Measurements from ENCODE around the gene GHDC. TPM values are rescaled to one million over a fixed set of nuclear protein-coding genes. Genes with fewer than 3 reads are reported as not detected.

The GHDC gene
- total and polyA plus RNA-seq, 2 of the 13 experiments (the other 11 are each of a cell fraction or from before 2014, with no cell fraction given): 15.4 to 22.5 TPM

GRCh38 chr17:42179911-42180410 is 14.3 kb downstream of the GHDC start (continued):
- TF ChIP-seq GMEB1 (CRISPR knock-in tag; IDR thresholded peaks at IDR 0.05; ENCODE audit: borderline replicate concordance): no peak
- 0 out of 2 replicates have a peak, but pooled peaks have one; percentile 10 for TF ChIP-seq STAG1 (CRISPR knock-in tag; IDR thresholded peaks at IDR 0.05)
- peak; percentile 88; the same call in 1 of the 2 replicates for TF ChIP-seq RFXANK (CRISPR knock-in tag; IDR thresholded peaks at IDR 0.05)
- no peak for TF ChIP-seq JUN (CRISPR knock-in tag; IDR thresholded peaks at IDR 0.05)
- no peak for TF ChIP-seq ZNF253 (CRISPR knock-in tag; IDR thresholded peaks at IDR 0.05; ENCODE audit: borderline replicate concordance)
- TF ChIP-seq TBX2 (CRISPR knock-in tag; IDR thresholded peaks at IDR 0.05; ENCODE audit: borderline replicate concordance): peak; percentile 78; the same call in 1 of the 2 replicates
- no peak for TF ChIP-seq FOXJ3 (CRISPR knock-in tag; IDR thresholded peaks at IDR 0.05; ENCODE audit: borderline replicate concordance)
- TF ChIP-seq ATF5 (CRISPR knock-in tag; IDR thresholded peaks at IDR 0.05; ENCODE audit: low read depth): no peak
- no peak for TF ChIP-seq NFIB (CRISPR knock-in tag; IDR thresholded peaks at IDR 0.05; ENCODE audit: borderline replicate concordance)
- no peak for TF ChIP-seq ZSCAN29 (CRISPR knock-in tag; conservative IDR thresholded peaks at IDR 0.05)
- no peak for TF ChIP-seq CENPX (CRISPR knock-in tag; IDR thresholded peaks at IDR 0.05)
- TF ChIP-seq ZNF24 (IDR thresholded peaks at IDR 0.05): no peak
- peak; percentile 87; the same call in 1 of the 2 replicates for TF ChIP-seq SP140L (CRISPR knock-in tag; IDR thresholded peaks at IDR 0.05; ENCODE audit: borderline replicate concordance)
- no peak for TF ChIP-seq MTA3 (CRISPR knock-in tag; IDR thresholded peaks at IDR 0.05)
- no peak for TF ChIP-seq ZNF713 (CRISPR knock-in tag; IDR thresholded peaks at IDR 0.05)
- TF ChIP-seq ZBTB42 (CRISPR knock-in tag; IDR thresholded peaks at IDR 0.05): peak; percentile 75; the same call in 1 of the 2 replicates
- TF ChIP-seq NRL (CRISPR knock-in tag; IDR thresholded peaks at IDR 0.05; ENCODE audit: borderline replicate concordance): peak; percentile 36; the same call in 1 of the 2 replicates
- no peak for TF ChIP-seq ZBTB4 (CRISPR knock-in tag; IDR thresholded peaks at IDR 0.05; ENCODE audit: borderline replicate concordance)
- TF ChIP-seq ZNF674 (CRISPR knock-in tag; IDR thresholded peaks at IDR 0.05; ENCODE audit: low read depth): 0 out of 2 replicates have a peak, but pooled peaks have one; percentile 63
- no peak for TF ChIP-seq MTA1 (CRISPR knock-in tag; IDR thresholded peaks at IDR 0.05; ENCODE audit: borderline replicate concordance)
- TF ChIP-seq GATA4 (IDR thresholded peaks at IDR 0.05; ENCODE audit: borderline replicate concordance, low read depth): no peak
- peak; percentile 82; the same call in 1 of the 2 replicates for TF ChIP-seq ZNF230 (CRISPR knock-in tag; IDR thresholded peaks at IDR 0.05)
- TF ChIP-seq CBX2 (IDR thresholded peaks at IDR 0.05; ENCODE audit: low read depth, low read length): no peak
- TF ChIP-seq CBX2 (CRISPR knock-in tag; IDR thresholded peaks at IDR 0.05; ENCODE audit: low read depth): no peak
- TF ChIP-seq ZNF780A (CRISPR knock-in tag; IDR thresholded peaks at IDR 0.05): peak; percentile 65; the same call in 1 of the 2 replicates
- TF ChIP-seq POLR2AphosphoS5 (IDR thresholded peaks at IDR 0.05; ENCODE audit: low read depth, low read length): no peak
- TF ChIP-seq ZC3H13 (CRISPR knock-in tag; IDR thresholded peaks at IDR 0.05): no peak
